ENCODE measurements around the gene ARHGAP22.

DNA sequence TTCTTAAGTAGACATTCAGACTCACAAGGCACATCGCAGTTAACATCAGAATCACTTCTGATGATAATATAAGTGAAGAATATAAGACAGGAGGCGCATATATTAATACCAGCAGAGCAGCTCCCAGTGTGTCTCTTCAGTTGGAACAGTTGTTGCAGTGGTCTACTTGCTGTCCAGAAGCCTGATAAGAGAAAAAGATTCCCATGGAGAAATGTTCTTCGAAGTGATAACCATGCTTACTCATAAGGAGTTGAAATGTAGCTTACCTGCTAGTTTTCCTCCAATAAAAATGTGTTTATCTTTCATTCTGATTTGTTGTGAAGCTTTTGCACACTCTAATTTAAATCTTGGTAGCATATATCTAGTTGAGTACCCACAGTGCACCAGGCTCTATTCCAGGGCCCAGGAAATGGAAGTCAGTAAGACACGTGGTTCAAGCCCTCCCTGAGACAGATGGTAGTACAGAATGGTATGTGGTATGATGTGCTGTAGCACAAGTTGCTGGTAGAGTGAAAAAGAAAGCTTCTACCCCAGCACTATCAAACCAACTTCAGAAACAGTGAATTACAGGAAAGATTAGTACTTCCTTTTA lies 174.4 kb downstream of the ARHGAP22 start:
- TF ChIP-seq, protein P1, sequence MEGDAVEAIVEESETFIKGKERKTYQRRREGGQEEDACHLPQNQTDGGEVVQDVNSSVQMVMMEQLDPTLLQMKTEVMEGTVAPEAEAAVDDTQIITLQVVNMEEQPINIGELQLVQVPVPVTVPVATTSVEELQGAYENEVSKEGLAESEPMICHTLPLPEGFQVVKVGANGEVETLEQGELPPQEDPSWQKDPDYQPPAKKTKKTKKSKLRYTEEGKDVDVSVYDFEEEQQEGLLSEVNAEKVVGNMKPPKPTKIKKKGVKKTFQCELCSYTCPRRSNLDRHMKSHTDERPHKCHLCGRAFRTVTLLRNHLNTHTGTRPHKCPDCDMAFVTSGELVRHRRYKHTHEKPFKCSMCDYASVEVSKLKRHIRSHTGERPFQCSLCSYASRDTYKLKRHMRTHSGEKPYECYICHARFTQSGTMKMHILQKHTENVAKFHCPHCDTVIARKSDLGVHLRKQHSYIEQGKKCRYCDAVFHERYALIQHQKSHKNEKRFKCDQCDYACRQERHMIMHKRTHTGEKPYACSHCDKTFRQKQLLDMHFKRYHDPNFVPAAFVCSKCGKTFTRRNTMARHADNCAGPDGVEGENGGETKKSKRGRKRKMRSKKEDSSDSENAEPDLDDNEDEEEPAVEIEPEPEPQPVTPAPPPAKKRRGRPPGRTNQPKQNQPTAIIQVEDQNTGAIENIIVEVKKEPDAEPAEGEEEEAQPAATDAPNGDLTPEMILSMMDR (conservative IDR thresholded peaks at IDR 0.05 in 1 of 2, IDR thresholded peaks at IDR 0.05 in 1 of 2; ENCODE audit: low read depth in 1 of 2, low read length in 2 of 2), result no peak
- no peak for TF ChIP-seq EZH2 (IDR thresholded peaks at IDR 0.05; ENCODE audit: low read length, missing control alignments)
